NCI-H1092 treated with DMSO at 0.1 percent for 48 hours (cell line): ENCODE data around the gene COQ8B.
"Not testable (repeated sequence)": the region's sequence is repeated elsewhere in the genome, so short reads cannot be mapped to it uniquely, and the experiment has no call there.

Source experiments
- DNase-seq: peaks from one replicate; lab custom pipeline; 2025; lab: John Stamatoyannopoulos, UW

Gene COQ8B

DNA sequence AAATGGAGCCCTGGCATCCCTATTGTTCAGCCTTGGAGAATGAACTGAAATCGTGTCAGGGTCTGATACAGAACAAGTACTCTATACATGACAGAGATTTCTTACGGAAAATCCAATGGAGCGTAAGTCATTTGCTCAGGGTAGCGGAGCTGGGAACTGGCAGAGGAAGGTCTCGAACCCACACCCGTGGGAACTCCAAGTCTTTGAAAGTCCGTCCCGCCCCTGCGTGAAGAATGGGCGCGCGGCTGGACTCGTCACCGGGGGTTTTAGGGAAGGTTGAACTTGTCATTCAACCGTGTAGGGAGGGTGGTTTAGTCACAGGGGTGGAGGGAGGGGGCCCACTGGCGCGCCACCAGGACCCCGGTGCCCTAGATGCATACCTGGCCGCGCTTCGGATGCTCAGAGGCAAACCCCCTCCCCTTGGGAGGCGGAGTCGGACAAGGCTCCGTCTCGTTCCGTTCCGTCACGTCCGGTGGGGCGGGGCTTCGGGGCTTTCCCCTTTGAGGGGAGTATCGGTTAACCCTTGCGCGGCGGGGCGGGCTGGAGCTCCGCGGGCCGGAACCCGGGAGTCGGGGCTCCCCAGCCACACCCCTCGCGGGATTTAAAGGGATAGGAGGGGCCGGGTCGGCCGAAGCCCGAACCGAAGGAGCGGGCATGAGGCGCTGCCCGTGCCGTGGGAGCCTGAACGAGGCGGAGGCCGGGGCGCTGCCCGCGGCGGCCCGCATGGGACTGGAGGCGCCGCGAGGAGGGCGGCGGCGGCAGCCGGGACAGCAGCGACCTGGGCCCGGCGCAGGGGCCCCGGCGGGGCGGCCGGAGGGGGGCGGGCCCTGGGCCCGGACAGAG, at the start of gene COQ8B, which contains the start of gene ITPKC:
Gene COQ8B (minus strand): TSS at position 405 of the 843 bp plus-strand sequence. CDS start 2,254 bp downstream, outside the sequence.
Gene ITPKC (plus strand): TSS at position 631 of the 843 bp plus-strand sequence. CDS start 24 bp downstream, at position 655.
- peak; percentile 90 for DNase-seq

DNA sequence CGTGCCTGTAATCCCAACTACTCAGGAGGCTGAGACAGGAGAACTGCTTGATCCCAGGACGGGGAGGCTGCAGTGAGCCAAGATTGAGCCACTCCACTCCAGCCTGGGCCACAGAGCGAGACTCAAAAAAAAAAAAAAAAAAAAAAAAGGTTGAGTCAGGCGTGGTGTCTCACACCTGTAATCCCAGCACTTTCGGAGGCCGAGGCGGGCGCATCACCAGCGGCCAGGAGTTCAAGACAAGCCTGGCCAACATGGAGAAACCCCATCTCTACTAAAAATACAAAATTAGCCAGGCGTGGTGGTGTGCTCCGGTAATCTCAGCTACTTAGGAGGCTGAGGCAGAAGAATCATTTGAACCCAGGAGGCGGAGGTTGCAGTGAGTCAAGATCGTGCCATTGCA, 49.7 kb upstream of the COQ8B start:
- not testable (repeated sequence) for DNase-seq

DNA sequence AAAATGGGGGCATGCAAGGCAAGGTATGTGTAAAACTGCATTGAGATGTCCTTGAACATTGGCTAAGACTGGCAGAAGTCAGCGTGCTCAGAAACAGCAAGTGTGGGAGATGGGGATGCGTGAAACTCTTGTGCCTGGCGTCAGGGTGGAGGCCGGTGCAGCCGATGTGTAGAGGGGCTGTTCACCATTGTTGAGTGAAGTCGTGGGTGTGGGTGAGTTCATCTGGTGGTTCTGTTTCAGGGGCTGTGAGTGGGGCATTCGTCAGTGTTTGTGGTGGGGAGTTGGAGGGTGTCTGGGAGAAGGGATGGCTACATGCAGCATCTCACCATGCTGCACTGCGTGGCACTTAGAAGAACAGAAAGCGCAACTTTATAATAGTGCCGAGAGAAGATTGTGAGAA, 47.3 kb upstream of the COQ8B start:
- no peak for DNase-seq

DNA sequence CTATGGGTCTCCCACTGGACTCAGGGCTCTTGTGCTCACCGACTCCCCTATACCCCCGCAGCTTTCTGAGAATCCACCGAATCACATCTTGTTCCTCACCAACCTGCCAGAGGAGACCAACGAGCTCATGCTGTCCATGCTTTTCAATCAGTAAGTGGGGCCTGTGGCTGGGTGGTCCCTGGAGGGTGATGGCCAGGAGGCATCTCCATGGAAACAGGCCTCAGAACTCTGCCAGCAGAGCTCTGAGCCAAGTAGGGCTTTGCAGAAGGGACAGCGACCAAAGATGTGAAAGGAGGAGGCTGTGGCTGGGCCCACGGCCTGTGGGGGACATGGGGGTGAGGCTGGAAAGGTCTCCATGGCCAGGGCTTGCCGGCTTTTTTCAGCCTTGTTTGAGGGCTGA, 46.8 kb upstream of the COQ8B start:
- no peak for DNase-seq

GRCh38 chr19:40762754-40763470, 46.2 kb upstream of the COQ8B start:
- no peak for DNase-seq

DNA sequence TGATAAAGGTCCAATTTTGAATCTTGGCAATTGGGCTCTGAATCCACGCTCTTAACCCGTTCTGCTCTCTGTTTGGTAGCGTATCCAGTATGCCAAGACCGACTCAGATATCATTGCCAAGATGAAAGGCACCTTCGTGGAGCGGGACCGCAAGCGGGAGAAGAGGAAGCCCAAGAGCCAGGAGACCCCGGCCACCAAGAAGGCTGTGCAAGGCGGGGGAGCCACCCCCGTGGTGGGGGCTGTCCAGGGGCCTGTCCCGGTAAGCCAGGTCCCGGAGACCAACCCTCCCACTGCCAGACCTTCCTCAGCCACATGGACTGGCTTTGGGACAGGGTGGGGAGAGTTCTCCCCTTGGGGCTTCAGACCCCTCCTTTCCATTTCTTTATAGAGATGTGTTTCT, 42.7 kb upstream of the COQ8B start:
- DNase-seq: no peak

- DNase-seq: no peak
Measured at GRCh38 chr19:40758491-40758890, 41.8 kb upstream of the COQ8B start.

GRCh38 chr19:40756502-40757110, 39.9 kb upstream of the COQ8B start:
- no peak for DNase-seq

GRCh38 chr19:40755791-40756190, 39.1 kb upstream of the COQ8B start:
- DNase-seq: no peak

GRCh38 chr19:40755248-40755624, 38.5 kb upstream of the COQ8B start:
- DNase-seq: no peak

DNA sequence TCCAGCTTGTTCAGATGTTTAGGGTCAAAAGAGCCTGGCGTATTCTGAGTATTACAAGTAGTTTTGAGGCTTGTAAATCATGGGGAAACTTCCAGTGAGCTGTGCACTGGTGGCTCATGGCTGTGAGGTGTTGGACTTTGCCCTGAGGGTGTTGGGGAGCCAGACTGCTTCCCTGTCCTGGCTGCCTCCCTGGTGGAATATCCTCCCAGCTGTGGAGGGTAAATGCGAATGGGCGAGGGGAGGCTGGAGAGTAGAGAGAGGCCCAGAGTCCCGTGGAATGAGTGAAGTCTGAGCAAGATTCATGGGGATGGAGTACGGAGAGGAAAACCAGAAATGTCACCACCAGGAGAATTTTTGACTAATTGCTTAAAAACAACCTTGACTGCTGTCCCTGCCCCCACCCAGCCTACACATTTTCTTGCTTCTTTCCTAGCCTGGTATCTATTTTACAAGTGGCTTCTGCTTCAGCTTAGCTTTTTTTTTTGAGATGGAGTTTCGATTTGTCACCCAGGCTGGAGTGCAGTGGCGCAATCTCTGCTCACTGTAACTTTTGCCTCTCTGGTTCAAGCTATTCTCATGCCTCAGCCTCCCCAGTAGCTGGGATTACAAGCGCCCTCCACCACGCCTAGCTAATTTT, 38.0 kb upstream of the COQ8B start:
- no peak for DNase-seq

- no peak for DNase-seq
Measured at GRCh38 chr19:40752257-40752781, 35.6 kb upstream of the COQ8B start.

- peak; percentile 94 for DNase-seq
Measured at GRCh38 chr19:40750874-40751537, 34.3 kb upstream of the COQ8B start, which contains the start of gene SNRPA. Gene SNRPA, plus strand, starts transcription at chr19:40751203. Its CDS starts 206 bp downstream, at chr19:40751409.

DNA sequence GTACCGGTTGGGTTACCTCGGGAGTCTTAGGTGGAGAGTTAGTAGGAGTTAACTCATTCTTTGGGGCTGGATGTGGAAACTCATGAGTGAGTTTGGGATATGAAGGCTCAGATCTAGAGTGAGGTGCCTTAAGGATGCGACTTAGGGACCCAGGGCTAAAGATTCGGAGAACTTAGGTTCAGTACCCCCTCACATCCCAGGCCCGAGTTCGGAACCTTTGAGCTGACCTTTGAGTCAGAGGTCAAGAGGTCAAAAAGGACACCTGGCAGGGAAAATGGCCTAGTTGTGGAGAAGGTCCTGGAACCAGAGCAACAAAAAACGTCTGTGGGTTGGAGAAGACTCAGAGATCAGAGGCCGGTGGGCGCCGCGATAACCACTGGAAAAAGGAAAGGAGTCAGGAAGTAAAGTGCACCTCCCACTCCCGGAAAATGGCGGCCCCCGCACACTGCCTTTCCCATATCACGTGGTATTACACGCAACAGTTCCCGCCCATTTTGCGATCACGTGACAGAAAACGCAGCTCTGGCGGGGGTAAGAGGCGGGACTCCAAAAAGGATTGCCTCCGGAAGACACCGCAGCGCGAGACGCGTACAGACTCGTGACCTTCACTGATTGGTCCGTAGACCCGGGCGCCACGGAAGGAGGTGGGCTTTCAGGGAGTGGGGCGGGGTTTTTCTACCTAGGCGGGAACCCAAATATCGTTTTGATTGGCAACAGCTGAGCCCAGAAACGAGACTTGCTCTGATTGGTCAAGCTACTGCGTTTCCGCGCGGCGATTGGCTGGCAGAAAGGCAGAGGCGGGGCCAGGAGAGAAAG, 33.6 kb upstream of the COQ8B start, which contains the start of gene ACTMAP:
Gene ACTMAP (minus strand): TSS at position 420 of the 816 bp plus-strand sequence. CDS start 674 bp downstream, outside the sequence.
- peak; percentile 98 for DNase-seq

DNA sequence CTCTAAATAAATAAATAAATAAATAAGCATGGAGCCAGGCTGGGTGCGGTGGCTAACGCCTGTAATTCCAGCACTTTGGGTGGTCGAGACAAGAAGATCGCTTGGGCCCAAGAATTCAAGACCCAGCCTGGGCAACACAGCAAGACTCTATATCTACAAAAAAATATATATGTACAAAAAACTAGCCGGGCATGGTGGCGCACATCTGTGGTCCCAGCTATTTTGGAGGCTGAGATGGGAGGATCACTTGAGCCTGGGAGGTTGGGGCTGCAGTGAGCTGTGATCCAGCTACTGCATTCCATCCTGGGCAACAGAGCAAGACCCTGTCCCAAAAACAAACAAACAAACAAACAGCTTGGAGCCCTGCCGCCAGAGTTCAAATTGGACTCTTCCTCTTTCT, 30.9 kb upstream of the COQ8B start:
- no peak for DNase-seq

DNA sequence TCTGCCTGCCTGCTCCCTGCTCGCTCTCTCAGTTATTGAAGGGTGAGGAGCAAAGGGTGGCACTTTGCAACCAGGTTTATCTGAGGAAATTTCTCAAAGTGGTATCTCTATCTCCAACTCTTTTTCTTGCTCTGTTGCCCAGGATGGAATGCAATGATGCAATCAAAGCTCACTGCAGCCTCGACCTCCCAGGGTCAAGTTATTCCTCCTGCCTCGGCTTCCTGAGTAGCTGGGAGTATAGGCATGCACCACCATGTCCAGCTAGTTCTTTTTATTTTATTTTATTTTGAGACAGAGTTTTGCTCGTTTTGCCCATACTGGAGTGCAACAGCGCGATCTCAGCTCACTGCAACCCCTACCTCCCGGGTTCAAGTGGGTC, 28.7 kb upstream of the COQ8B start:
- DNase-seq: no peak

- DNase-seq: no peak
Measured at GRCh38 chr19:40744554-40745401, 28.1 kb upstream of the COQ8B start.

- DNase-seq: no peak
Measured at GRCh38 chr19:40743926-40744325, 27.2 kb upstream of the COQ8B start.

GRCh38 chr19:40742886-40743285, 26.2 kb upstream of the COQ8B start:
- no peak for DNase-seq
